SK-N-SH treated with all-trans-retinoic acid at 6 μM for 48 hours (cell line): Measurements from ENCODE around the gene ENDOV.

Experiments used
- ATAC-seq: fragments of 200-7000 bp; cut with Tn5 transposase; 3 replicates; pipeline ENCODE4 v1.9.1; 2020; ENCODE audit warnings: mild to moderate bottlenecking, moderate library complexity
- ARNTL ChIP-seq: fragments of 450-650 bp; formaldehyde crosslinking; IDR thresholded peaks from 2 replicates; pipeline ENCODE4 v1.5.0; 2020; ENCODE audit warnings: low read depth, mild to moderate bottlenecking, moderate library complexity, borderline replicate concordance
- BACH2 ChIP-seq: fragments of 250-450 bp; sonication (Bioruptor Pico); IDR thresholded peaks from 2 replicates; pipeline ENCODE4 v1.9.0; 2021; ENCODE audit warnings: mild to moderate bottlenecking, borderline replicate concordance
- CSDC2 ChIP-seq: fragments of 250-450 bp; sonication (Bioruptor Pico); IDR thresholded peaks from 2 replicates; pipeline ENCODE4 v1.5.0; 2020; ENCODE audit warnings: mild to moderate bottlenecking, moderate library complexity
- ESRRG ChIP-seq: fragments of 250-450 bp; sonication (Bioruptor Pico); IDR thresholded peaks from 2 replicates; pipeline ENCODE4 v1.6.1; 2021; ENCODE audit warnings: mild to moderate bottlenecking
- ISL1 ChIP-seq: fragments of 250-450 bp; sonication (Bioruptor Pico); IDR thresholded peaks from 2 replicates; pipeline ENCODE4 v2.1.2; 2022; ENCODE audit warnings: mild to moderate bottlenecking, moderate library complexity
- OSR1 ChIP-seq: fragments of 250-450 bp; sonication (Bioruptor Pico); IDR thresholded peaks from 2 replicates; pipeline ENCODE4 v1.8.0; 2022; ENCODE audit warnings: moderate library complexity, mild to moderate bottlenecking, inconsistent platforms
- PPARA ChIP-seq: fragments of 250-450 bp; sonication (Bioruptor Pico); IDR thresholded peaks from 2 replicates; pipeline ENCODE4 v1.5.0; 2020; ENCODE audit warnings: mild to moderate bottlenecking, borderline replicate concordance
- RARB ChIP-seq: fragments of 250-450 bp; sonication (Bioruptor Pico); IDR thresholded peaks from 2 replicates; pipeline ENCODE4 v1.8.0; 2021; ENCODE audit warnings: mild to moderate bottlenecking, moderate library complexity
- TCF4 ChIP-seq: fragments of 250-450 bp; sonication (Bioruptor Pico); IDR thresholded peaks from 2 replicates; pipeline ENCODE4 v1.8.0; 2021; ENCODE audit warnings: mild to moderate bottlenecking, moderate library complexity, borderline replicate concordance
- ZC3H10 ChIP-seq: fragments of 250-450 bp; sonication (Bioruptor Pico); IDR thresholded peaks from 2 replicates; pipeline ENCODE4 v1.5.1; 2021; ENCODE audit warnings: mild to moderate bottlenecking, moderate library complexity
- ZFP3 ChIP-seq: fragments of 250-450 bp; sonication (Bioruptor Pico); IDR thresholded peaks from 2 replicates; pipeline ENCODE4 v1.5.0; 2020; ENCODE audit warnings: mild to moderate bottlenecking, moderate library complexity
- ZFP30 ChIP-seq: fragments of 450-650 bp; formaldehyde crosslinking; IDR thresholded peaks from 2 replicates; pipeline ENCODE4 v1.5.0; 2022; ENCODE audit warnings: mild to moderate bottlenecking, moderate library complexity
- ZNF565 ChIP-seq: fragments of 450-650 bp; formaldehyde crosslinking; conservative IDR thresholded peaks from 2 replicates; pipeline ENCODE4 v1.5.0; 2020; ENCODE audit warnings: low read depth, mild to moderate bottlenecking, moderate library complexity
- ZNF8 ChIP-seq: fragments of 450-650 bp; formaldehyde crosslinking; IDR thresholded peaks from 2 replicates; pipeline ENCODE4 v1.5.0; 2020; ENCODE audit warnings: mild to moderate bottlenecking, moderate library complexity
- TF ChIP-seq, protein P1 (sequence below): fragments of 250-450 bp; sonication (Bioruptor Pico); IDR thresholded peaks from 2 replicates; pipeline ENCODE4 v1.5.1; 2021; ENCODE audit warnings: mild to moderate bottlenecking, moderate library complexity
- TF ChIP-seq, protein P2 (sequence below): fragments of 250-450 bp; sonication (Bioruptor Pico); IDR thresholded peaks from 2 replicates; pipeline ENCODE4 v1.8.0; 2020; ENCODE audit warnings: mild to moderate bottlenecking, moderate library complexity, borderline replicate concordance
- TF ChIP-seq, protein P3 (sequence below): fragments of 250-450 bp; sonication (Bioruptor Pico); IDR thresholded peaks from 2 replicates; pipeline ENCODE4 v1.8.0; 2021; ENCODE audit warnings: low read depth, mild to moderate bottlenecking, moderate library complexity, borderline replicate concordance
- TF ChIP-seq, protein P4 (sequence below): fragments of 250-450 bp; sonication (Bioruptor Pico); IDR thresholded peaks from 2 replicates; pipeline ENCODE4 v1.5.1; 2020; ENCODE audit warnings: low read depth, mild to moderate bottlenecking, moderate library complexity

Gene ENDOV

DNA sequence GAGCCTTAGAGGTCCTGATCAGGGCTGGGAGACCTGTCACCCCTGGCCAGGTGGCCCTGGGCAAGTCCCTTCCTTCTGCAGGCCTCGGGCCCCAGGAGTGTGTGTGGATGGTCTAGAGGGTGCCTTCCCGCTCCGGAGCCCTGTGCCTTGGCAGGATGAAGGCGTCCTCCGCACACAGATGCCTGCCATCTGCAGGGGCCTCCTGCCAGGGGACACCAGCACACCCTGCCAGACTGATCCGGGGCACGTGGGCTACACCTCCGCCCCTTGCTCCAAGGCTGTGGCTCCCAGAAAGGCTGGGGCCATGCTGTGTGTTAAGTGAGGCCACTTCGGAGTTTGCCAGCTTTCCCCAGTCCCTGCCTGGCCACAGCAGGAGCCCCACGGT, 30.8 kb downstream of the ENDOV start:
- TF ChIP-seq, protein P1, sequence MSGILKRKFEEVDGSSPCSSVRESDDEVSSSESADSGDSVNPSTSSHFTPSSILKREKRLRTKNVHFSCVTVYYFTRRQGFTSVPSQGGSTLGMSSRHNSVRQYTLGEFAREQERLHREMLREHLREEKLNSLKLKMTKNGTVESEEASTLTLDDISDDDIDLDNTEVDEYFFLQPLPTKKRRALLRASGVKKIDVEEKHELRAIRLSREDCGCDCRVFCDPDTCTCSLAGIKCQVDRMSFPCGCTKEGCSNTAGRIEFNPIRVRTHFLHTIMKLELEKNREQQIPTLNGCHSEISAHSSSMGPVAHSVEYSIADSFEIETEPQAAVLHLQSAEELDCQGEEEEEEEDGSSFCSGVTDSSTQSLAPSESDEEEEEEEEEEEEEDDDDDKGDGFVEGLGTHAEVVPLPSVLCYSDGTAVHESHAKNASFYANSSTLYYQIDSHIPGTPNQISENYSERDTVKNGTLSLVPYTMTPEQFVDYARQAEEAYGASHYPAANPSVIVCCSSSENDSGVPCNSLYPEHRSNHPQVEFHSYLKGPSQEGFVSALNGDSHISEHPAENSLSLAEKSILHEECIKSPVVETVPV = no peak
- no peak for TF ChIP-seq ISL1 (CRISPR knock-in tag)
- no peak for TF ChIP-seq BACH2 (CRISPR knock-in tag)
- no peak for TF ChIP-seq ZNF8
- TF ChIP-seq, protein P2, sequence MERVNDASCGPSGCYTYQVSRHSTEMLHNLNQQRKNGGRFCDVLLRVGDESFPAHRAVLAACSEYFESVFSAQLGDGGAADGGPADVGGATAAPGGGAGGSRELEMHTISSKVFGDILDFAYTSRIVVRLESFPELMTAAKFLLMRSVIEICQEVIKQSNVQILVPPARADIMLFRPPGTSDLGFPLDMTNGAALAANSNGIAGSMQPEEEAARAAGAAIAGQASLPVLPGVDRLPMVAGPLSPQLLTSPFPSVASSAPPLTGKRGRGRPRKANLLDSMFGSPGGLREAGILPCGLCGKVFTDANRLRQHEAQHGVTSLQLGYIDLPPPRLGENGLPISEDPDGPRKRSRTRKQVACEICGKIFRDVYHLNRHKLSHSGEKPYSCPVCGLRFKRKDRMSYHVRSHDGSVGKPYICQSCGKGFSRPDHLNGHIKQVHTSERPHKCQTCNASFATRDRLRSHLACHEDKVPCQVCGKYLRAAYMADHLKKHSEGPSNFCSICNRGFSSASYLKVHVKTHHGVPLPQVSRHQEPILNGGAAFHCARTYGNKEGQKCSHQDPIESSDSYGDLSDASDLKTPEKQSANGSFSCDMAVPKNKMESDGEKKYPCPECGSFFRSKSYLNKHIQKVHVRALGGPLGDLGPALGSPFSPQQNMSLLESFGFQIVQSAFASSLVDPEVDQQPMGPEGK (CRISPR knock-in tag) = no peak
- no peak for TF ChIP-seq ARNTL (CRISPR knock-in tag)
- TF ChIP-seq, protein P3, sequence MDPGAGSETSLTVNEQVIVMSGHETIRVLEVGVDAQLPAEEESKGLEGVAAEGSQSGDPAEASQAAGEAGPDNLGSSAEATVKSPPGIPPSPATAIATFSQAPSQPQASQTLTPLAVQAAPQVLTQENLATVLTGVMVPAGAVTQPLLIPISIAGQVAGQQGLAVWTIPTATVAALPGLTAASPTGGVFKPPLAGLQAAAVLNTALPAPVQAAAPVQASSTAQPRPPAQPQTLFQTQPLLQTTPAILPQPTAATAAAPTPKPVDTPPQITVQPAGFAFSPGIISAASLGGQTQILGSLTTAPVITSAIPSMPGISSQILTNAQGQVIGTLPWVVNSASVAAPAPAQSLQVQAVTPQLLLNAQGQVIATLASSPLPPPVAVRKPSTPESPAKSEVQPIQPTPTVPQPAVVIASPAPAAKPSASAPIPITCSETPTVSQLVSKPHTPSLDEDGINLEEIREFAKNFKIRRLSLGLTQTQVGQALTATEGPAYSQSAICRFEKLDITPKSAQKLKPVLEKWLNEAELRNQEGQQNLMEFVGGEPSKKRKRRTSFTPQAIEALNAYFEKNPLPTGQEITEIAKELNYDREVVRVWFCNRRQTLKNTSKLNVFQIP = no peak
- no peak for TF ChIP-seq ESRRG (CRISPR knock-in tag)
- TF ChIP-seq, protein P4, sequence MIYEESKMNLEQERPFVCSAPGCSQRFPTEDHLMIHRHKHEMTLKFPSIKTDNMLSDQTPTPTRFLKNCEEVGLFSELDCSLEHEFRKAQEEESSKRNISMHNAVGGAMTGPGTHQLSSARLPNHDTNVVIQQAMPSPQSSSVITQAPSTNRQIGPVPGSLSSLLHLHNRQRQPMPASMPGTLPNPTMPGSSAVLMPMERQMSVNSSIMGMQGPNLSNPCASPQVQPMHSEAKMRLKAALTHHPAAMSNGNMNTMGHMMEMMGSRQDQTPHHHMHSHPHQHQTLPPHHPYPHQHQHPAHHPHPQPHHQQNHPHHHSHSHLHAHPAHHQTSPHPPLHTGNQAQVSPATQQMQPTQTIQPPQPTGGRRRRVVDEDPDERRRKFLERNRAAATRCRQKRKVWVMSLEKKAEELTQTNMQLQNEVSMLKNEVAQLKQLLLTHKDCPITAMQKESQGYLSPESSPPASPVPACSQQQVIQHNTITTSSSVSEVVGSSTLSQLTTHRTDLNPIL (CRISPR knock-in tag) = no peak
- no peak for TF ChIP-seq ZNF565 (CRISPR knock-in tag)
- no peak for TF ChIP-seq ZFP3 (CRISPR knock-in tag)
- no peak for TF ChIP-seq OSR1 (CRISPR knock-in tag)
- TF ChIP-seq PPARA (CRISPR knock-in tag) = no peak
- TF ChIP-seq TCF4 = no peak
- TF ChIP-seq CSDC2 (CRISPR knock-in tag) = no peak
- no peak for ATAC-seq

DNA sequence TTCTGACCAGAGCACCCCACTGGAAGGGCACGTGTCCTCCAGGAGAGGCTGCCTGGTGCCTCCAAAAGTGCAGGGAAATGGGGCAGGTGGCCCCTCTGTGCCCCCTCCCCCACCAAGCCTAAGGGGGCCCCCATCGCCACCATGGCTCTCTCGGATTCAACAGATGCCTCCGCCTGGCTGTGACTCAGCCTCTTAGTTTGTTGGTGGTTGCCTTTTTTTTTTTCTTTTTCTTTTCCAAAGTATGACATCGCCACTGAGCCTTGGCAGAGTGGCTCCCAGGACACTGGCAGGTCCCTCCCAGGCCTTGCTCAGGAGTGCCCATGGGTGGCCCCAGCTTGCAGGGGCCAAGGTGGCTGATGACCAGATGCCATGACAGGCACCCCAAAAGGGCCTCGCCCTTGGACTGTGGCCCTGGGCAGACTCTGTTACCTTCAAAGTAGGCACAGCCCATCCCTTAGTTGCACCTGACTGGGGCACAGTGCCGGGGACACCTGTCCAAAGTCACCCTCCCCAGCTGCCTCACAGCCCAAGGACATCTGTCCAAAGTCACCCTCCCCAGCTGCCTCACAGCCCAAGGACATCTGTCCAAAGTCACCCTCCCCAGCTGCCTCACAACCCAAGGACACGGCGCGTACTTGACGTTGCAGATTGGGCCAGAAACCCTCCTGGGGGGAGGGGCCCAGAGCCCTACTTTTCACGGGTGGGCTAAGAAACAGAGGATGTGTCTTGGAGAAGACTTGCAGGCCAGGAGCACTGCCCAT, 31.9 kb downstream of the ENDOV start:
- peak; percentile 46 for ATAC-seq
- TF ChIP-seq PPARA (CRISPR knock-in tag) (no peak), ZNF565 (CRISPR knock-in tag) (no peak)
- TF ChIP-seq, protein P3 = no peak
- TF ChIP-seq, protein P2 (CRISPR knock-in tag) = no peak

DNA sequence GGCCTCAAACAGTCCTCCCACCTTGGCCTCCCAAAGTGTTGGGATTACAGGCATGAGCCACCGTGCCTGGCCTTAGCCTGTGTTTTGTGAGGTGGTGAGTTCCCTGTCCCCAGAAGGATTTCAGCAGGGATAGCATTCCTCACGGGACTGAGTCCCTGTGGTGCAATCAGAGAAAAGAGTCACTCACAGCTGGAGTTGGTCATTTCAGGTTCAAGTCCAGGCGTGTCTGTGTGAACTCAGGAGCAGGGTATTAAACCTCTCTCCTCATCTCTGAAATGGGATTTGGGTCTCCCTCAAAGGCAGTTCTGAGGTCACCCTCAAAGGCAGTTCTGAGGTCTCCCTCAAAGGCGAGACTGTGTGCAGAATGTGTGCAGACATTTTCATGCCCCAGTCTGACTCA, 32.8 kb downstream of the ENDOV start:
- ATAC-seq = no peak
- TF ChIP-seq RARB (CRISPR knock-in tag) = no peak
- TF ChIP-seq, protein P3 = no peak
- TF ChIP-seq ZFP3 (CRISPR knock-in tag) = no peak
- no peak for TF ChIP-seq ZC3H10 (CRISPR knock-in tag)
- no peak for TF ChIP-seq ESRRG (CRISPR knock-in tag)
- TF ChIP-seq ZFP30 = no peak
- TF ChIP-seq, protein P1 = no peak
- TF ChIP-seq, protein P2 (CRISPR knock-in tag) = no peak
